NCI-H526 (cell line): ENCODE measurements around the gene RAD51B.

Experiments used
- DNase-seq, 2 experiments: peaks; one replicate each; lab custom pipeline; 2025; lab: John Stamatoyannopoulos, UW

Gene RAD51B

DNA sequence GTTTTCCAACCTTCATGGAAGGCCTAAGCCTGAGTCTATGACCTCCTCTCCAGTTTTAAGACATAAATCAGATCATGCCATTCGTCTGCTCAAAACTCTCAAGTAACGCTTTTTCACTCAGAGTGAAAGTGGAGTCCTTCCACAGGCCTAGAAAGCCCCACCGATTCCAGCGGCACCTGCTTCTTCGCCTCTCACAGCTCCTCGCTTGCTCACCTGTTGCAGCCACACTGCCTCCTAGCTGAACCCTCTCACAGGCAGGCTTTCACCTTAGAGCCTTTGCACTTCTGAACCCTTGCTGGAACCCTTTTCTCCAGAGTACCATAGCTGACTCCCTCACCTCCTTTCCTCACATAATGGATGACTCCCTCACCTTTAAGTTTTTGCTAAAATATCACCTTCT is 672.2 kb downstream of the RAD51B start:
- no peak for DNase-seq

- DNase-seq = no peak
Measured at GRCh38 chr14:68492381-68493151, 673.0 kb downstream of the RAD51B start.

DNA sequence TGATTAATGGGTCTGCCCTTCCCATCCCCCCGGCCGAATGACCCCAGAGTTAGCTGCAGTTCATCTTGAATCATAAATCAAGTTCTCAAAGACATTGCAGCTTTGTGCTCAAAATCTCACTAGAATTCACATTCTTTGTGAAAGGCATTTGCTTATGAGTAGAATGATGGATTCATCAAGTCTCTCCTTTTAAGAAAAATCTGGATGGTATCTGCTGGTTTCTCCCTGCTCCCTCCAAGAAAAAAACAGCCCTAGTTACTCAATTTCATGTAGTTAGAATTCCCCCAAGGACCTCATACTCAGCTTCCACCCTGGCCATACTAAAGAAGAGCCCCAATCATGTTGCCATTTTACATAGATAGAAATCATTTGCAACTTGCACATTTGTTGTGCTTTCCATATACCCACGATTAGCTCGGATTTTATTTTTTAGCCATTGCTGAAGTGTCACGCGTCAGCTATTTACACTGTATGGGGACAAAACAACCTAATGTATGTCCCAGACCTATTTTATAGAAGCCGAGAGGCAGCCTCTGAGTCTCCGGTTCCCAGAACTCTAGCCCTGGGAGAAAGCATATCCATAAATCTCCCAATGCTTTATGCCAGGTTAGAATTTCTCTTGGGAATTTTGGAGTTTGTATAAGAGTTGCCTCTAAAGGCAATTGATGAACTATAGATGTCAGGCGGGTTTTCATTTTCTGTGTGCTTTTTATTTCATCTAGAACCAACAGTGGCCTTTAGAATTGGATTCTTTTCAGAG is 673.8 kb downstream of the RAD51B start:
- no peak for DNase-seq

DNA sequence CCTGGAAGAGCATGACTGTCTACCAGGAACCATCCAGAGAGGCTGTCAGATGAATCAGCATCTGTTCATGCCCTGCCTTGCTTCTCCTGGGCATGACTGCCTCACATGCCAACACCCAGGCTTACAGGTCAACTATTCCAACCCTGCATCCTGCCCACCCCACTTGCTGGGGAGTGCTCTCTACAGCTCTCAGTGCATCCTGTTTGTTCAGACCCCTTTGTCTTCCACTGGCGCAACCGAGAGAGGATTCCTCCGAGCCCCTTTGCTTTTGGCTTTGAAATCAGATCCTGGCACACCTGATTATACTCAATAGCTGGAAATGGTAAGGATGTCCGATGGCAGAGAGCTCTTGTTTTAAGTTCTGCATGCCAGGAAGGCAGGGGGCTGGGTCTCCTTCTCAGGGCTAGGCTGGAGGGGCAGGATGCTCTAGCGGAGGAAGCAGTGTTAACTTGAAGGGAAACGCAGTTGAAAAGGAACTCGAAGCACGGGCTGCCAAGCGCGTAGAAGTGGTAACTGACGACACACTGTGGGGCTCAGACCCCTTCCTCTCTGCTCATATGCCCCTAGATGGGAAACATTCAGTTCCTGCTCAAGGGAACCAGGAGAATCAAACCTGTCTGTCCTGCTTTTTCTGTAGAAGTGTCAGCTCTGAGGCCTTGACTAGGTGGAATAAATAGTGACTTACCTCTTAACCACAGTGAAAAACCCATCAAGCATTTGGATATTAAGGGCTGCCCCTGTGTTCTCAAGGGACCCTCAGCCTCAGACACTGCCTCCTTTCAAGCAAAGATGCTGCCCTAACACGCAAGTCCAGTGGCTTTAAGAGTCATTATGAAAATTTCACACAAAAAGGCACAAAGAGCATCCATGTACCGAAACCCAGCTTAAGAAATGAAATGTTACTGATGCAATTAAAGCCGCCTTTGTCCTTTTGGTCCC is 675.8 kb downstream of the RAD51B start:
- no peak for DNase-seq

GRCh38 chr14:68497011-68497410 is 677.4 kb downstream of the RAD51B start:
- no peak for DNase-seq

- no peak for DNase-seq
Measured at GRCh38 chr14:68499451-68499850, 679.9 kb downstream of the RAD51B start.

DNA sequence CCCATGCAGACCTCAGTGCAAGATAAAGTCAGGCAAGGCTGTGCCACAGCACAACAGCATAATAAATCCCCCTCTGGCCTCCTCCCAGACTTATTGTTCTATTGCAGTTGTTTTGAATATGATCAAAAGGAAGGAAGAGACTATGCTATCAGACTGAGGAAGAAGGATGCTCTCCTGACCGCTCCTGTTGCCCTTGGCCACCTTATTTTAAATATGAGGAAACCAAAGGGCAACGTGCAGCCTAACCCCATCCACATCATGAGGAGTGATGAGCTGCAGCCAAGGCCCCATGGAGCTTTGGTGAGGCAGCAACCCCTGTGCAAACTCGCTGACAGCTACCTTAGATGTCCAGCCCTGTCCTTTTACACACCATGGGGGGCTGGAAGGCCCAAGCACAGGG is 681.6 kb downstream of the RAD51B start:
- DNase-seq = no peak

GRCh38 chr14:68501614-68502052 is 682.1 kb downstream of the RAD51B start:
- no peak for DNase-seq

- DNase-seq = no peak
Measured at GRCh38 chr14:68502230-68502629, 682.7 kb downstream of the RAD51B start.

DNA sequence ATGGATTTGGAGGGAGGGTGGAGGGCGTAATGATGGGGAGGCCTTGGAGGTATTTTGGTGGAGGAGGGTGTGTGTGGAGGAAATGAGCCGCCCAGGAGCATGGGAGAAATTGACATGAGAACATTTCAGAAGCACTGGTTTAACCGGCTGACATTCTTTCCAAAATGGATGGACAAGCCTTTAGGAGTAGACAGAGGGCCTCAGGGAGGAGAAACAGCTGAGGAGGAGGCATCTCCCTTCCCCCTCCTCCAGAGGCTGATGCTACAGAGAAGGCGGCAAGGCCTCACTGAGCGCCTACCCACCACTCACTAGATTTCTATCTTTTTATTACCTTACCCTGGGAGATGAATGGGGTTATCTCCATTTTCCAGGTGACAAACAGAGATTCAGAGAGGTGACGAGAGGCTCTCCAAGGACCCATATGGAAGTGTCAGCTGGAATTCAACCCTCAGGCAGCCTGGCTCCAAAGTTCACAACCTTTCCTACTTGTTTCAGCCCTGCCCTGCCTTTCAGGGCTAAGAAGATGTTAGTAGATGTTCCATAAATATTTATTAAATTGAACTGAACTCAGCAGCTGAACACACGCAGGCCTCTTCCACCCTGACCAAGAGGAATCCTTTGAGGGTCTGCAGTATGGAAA is 683.7 kb downstream of the RAD51B start:
- no peak for DNase-seq

DNA sequence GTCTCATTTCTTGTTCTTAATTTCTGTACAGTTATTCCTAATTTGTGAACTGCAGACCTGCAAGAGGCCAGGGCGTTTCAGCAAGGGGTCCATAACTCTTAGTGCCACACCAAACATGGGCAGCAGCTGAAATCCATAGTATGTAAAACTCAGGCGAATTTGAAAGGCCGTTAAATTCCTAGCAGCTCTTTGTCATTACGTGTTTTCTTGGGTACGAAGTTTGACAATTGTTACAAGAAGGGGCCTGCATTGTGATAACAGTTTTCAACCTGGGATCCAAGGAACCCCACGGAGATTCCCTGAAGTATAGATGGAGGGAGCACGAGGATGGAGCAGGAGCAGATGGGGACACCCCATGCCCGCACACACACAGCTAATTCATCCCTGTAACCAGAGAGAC is 685.3 kb downstream of the RAD51B start:
- no peak for DNase-seq

- no peak for DNase-seq
Measured at GRCh38 chr14:68506021-68506644, 686.6 kb downstream of the RAD51B start.

- DNase-seq = no peak
Measured at GRCh38 chr14:68506645-68507419, 687.3 kb downstream of the RAD51B start.

DNA sequence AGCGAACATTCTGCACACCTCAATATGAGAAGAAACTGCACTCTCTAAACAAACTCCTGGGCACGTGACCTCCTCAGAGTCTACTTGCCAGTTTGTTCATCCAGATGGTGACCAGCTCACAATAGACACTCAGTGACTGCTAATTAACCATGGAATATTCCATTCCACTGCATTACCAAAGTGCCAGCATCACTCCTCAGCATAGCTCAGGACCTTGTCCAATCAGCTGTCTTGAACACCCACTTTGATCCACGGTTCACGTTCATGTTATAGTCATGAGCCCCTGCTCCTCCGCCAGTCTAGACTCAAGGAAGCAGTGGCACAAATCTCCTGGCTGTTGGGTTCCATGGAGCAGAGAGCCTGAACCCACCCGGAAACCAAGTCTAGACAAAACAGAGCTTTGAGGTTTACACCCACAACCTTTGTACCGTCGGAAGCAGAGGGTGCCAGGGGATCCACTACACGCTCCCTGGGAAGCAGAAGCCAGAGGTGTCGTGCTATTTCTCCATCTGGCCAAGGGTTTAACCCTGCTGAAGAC is 688.0 kb downstream of the RAD51B start:
- DNase-seq = no peak

DNA sequence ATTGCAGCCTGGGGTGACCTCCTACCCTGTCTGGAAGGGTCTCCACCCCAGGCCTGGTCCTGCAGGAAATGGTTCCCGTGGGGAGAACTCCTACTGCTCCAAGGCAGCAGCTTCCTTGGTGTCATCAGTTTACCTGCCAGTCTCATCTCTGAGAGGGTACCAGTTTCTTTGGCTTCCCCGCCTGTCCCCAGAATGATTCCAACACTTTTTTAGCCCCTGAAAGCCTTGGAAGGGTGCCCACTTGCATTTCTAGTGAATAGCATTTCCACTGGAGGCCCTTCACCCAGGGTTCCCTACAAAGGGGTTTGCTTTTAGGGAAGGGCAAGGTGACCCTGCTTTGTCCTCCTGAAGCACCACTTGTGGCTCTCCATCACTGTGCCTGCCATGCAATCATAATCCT is 689.0 kb downstream of the RAD51B start:
- no peak for DNase-seq

GRCh38 chr14:68509188-68509983 is 689.8 kb downstream of the RAD51B start:
- DNase-seq = no peak

DNA sequence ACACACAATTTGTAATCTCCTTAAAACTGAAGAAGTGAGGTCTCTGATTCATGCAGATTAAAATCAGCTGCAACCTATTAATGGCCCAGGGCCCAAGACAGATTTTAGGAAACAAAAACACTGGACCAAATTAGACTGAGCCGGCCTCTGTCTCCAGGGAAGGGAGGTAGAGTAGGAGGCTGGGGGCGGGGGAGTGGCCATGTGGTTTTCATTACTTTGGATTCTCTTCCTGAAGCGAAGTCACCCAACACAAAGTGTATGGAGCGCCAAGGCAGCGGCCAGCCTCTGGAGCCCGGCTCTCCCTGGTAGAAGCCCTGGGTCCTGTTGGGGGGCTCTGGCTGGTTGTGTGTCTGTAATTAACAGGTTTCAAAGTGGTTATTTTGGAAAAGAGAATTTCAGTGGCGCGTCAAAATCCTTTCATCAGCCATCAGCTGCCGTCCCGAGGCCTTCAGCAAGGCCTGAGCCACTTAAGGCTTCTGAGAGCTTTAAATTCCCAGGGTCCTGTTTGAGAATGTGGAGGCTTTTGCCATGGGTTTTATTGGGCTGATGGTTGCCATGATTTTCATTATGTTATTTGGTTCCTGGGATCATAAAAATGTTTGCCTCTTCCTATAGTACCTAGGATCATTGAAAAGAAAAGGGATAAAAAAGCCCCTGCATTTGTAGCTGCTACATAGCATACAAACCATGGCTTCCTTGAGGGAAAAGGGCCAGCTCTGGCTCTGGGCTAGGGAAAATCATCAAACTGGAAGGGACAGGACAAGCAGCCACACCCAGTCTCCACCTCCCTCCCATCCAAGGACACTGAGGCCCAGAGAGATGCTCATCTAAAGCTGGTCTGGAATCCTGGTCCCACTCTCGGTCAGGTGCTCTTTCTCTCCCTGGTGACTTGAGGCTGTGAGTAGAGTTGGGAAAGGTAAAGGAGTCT is 690.9 kb downstream of the RAD51B start:
- DNase-seq = no peak
